GM18517 (cell line): ENCODE measurements around the gene TFEC.

Experiments used
- ATAC-seq: cut with Tn5 transposase; IDR thresholded peaks from one replicate; pipeline ENCODE4 v1.9.1; 2021; ENCODE audit warnings: mild to moderate bottlenecking, moderate library complexity; ENCODE audit not compliant: unreplicated experiment

TFEC gene

GRCh38 chr7:115995701-115996100 is 34.9 kb downstream of the TFEC start:
- ATAC-seq, result no peak

- ATAC-seq, result no peak
Measured at GRCh38 chr7:115988401-115988800, 42.2 kb downstream of the TFEC start.

GRCh38 chr7:115987486-115987885 is 43.1 kb downstream of the TFEC start:
- no peak for ATAC-seq

- ATAC-seq, result no peak
Measured at GRCh38 chr7:115984105-115984504, 46.5 kb downstream of the TFEC start.

DNA sequence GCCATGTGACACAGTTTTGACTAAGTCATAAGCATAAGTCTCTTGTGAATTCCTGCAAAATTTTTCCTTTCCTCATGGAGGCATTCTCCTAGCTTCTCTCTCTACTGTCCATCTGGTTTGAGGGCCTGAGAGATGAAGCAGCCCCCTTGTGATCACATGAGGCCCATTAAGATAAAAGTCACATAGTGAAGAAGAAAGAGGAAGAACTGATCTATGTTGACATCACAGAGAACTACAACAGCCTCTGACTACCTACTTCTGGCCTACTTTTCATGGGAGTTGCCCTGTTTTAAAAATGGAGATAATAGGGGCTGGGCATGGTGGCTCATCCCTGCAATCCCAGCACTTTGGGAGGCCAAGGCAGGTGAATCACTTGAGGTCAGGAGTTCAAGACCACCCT is 50.4 kb downstream of the TFEC start:
- ATAC-seq, result no peak

DNA sequence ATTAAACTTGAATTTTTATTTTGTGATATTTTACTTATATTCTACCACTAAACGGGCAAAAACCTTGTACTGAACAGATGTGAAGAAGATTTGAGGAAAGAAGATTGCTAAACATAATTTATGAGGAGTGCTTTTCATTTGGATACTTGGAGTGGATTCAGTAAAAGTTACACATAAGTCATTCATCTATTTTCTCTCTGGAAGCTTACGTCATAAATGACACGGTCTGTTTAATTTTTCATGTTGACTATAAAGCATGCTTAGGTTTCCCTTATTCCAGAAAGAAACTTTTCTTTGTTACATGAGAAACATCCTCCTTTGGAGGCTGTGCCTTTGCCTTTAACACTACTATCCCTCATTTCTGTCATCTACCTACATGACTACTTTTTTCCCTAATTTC is 53.9 kb downstream of the TFEC start:
- ATAC-seq, result no peak

DNA sequence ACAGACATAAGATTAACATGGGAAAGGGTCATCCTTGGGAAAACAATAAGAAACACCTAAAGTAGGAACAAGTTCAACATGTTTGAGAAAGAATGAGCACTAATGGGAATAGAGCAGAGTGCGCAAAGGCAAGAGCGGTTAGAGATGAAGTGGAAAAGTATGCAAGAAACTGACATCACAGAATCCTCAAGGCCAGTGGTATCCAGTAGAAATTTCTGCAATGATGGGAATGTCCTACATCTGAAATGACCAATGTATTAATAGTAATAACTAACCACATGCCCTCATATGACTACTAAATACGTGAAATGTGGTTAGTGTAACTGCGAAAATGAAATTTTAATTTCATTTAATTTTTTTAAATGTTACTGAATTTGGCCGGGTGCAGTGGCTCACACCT is 54.8 kb downstream of the TFEC start:
- no peak for ATAC-seq

DNA sequence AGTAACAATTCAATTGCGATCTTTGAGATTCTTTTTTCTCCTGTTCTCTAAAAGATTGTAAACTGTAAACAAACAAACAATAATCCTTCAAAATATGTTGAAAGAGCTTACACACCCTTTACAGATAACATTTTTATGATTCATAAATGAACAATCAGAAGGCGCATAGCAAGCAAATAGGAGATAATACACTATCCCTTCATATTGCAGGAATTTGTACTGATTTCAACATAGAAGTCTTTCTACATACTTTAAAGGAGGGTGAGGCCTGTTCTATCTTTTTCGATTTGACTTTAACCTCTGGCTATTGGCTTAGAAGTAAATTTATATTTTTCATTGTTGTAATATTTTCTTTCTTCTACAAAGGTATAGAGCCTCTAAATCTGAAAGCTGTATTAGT is 57.2 kb downstream of the TFEC start:
- ATAC-seq, result no peak

- no peak for ATAC-seq
Measured at GRCh38 chr7:115971506-115971905, 59.1 kb downstream of the TFEC start.

DNA sequence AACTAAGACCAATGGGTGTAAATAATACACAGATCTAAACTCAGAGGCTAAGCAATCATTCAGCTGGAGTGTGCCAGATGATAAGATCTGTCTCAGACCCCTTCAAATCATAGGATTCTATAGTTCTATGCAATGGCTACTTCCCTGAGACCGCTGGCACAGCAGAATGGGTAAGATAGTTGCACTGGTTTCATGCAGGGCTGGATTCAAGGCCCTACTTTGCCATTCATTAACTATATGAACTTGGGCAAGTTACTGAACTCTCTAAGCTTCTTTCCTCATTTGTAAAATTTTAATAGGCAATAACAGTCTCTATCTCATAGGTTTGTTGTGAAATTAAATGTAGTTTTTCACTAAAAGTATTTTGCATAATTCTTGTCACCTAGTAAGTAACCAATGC is 62.0 kb downstream of the TFEC start:
- no peak for ATAC-seq

DNA sequence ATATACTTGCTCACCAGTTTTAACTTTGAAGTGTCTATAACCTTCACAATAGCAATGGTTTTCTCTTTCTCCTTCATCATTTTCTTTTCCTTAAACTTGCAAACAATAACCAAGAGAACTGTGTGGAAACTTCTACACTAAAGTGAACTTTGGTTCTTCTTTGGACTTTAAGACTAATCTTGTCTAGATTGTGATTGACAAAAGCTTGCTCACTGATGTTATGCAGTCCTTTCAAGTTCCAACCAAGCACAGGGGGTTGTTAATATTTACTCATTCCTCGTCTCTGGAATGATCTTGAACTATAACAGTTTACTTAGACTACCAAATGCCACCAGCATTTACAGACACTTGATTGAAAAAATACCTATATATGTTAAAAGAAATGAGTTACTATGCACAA is 62.4 kb downstream of the TFEC start:
- ATAC-seq, result no peak

- ATAC-seq, result no peak
Measured at GRCh38 chr7:115965796-115966475, 64.6 kb downstream of the TFEC start.

GRCh38 chr7:115965236-115965635 is 65.3 kb downstream of the TFEC start:
- ATAC-seq, result no peak

GRCh38 chr7:115964799-115965198 is 65.8 kb downstream of the TFEC start:
- no peak for ATAC-seq

DNA sequence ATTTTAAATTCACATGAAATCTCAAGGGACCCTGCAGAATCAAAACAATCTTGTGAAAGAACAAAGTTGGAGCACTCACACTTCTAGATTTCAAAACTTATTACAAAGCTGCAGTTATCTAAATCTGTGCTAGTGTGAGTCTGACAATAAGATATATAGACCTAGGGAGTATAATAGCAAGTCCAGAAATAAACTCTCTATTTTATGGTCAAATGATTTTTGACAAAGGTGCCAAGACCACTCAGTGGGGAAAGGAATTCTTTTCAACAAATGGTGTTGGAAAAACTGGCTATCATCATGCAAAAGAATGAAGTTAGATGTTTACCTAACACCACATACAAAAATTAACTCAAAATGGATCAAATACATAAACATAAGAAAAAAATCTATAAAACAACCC is 68.2 kb downstream of the TFEC start:
- no peak for ATAC-seq

DNA sequence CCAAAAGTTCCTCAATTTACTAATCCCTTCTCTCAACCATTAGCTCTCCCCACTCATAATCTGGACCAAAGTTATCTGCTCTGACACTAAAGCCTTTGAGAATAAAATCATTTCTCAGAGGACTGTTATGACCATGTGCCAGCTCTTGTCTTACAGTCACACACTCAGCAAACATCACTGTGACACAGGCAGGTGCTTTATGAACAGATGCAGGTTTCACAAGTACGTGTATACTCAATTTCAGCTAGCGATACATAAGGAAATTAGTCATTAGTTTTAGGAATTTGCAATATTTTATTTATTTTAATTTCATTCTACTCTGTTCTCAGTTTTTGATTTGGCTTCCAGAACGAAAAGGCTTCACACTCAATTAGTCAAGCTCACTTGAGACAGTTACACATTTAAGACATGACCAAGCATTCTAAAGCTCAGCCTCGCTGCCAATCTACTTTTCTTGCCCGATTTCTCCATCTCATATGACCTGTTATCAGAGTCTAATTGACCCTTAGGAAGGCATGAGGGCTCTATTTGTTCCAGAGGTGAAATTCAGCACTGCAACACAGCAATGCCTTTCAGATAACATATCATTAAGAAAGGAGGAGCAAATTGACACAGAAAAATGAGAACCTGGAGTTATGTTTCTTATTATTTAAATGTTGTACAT is 76.8 kb downstream of the TFEC start:
- no peak for ATAC-seq

DNA sequence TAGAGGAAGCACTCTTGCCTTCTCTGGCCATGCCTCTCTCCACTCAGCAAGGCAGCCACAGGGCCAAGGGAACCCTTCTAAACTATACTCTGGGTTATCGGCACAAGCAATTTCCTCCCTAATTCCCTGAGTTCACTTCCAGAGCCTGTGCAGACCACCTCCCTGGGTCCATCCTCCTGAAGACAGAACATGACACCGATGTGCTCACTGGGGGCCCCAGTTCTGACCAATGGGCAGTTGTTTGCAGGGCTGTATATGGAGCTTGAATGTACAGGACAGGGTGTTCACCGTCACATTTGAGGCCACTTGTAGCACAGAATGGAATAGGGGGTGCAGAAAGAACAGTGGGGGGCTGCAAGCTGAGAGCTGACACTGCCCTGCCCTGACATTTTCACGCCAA is 77.7 kb downstream of the TFEC start:
- ATAC-seq, result no peak

GRCh38 chr7:115951547-115951946 is 79.0 kb downstream of the TFEC start:
- no peak for ATAC-seq

DNA sequence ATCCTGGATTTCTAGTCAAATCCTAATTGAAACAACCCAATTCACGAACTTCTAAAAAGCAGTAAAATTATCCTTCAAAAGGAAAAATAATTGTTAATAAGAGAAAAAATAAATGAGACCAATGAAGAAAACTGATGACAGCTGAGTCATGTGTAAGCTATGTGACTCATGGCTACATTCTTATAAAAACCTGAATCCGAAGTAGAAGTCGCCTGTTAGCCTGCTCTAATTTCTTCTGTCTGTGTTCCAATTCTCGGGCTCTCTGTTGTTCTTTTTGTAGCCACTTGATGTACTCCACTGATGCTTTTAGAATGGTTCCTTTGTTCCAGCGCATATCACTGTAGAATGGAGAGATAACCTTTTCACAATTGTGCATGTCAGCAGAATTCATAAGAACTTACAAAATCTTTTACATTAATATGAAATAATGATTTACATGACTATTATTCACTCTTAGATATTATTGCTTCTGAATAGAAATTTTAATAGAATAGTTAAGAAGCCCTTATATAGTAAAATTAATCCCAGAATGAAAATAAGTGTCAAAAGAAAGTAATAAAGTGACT is 88.8 kb downstream of the TFEC start:
- no peak for ATAC-seq

GRCh38 chr7:115940460-115941060 is 90.0 kb downstream of the TFEC start:
- ATAC-seq, result no peak

- ATAC-seq, result no peak
Measured at GRCh38 chr7:115937960-115938359, 92.6 kb downstream of the TFEC start.

- no peak for ATAC-seq
Measured at GRCh38 chr7:115933471-115933870, 97.1 kb downstream of the TFEC start.
